GM03348 (cell line): ENCODE measurements around the gene LRRTM4.

ENCODE experiments used
- DNase-seq: peaks from one replicate; pipeline ENCODE4 v3.0.0; 2012; ENCODE audit warnings: low spot score

The LRRTM4 gene

GRCh38 chr2:77521931-77522470, at the start of gene LRRTM4:
Gene LRRTM4, minus strand, starts transcription at chr2:77522376.
- DNase-seq = no peak

GRCh38 chr2:77571545-77571944, 49.4 kb upstream of the LRRTM4 start:
- no peak for DNase-seq

DNA sequence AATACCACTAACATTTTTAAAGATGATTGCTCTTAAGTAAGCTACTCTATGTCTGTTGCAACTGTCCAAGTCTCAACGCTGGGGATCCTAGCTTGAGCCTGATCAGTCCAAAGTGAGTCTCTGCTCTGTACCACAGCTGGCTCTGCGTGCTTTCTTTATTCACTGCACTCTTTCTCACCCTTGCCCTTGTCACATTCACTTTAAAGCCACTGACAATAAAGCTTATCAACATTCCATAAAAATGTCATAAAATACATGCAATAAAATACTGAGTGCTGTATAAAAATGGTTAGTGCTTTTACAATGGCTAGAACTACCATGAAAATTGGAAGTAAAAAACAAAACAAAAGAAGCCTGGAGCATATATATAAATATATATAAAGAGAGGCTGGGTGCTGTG, 45.5 kb upstream of the LRRTM4 start:
- no peak for DNase-seq

- DNase-seq = no peak
These were observed 44.4 kb upstream of the LRRTM4 start for GRCh38 chr2:77566582-77566981.

DNA sequence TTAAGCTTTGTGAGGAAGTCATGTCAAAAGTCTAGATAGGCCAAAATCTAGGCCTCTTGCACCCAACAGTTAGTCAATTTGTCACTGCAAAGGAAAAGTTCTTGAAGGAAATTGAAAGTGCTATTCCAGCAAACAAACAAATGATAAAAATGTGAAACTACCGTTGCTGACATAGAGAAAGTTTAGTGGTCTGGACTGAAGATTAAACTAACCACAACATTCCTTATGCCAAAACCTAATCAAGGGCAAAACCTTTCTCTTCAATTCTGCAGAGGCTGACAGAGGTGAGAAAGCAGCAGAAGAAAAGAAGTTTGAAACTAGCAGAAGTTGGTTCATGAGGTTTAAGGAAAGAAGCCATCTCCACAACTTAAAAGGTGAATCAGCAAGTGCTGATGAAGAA, 44.0 kb upstream of the LRRTM4 start:
- DNase-seq = no peak

GRCh38 chr2:77552956-77553355, 30.8 kb upstream of the LRRTM4 start:
- no peak for DNase-seq

DNA sequence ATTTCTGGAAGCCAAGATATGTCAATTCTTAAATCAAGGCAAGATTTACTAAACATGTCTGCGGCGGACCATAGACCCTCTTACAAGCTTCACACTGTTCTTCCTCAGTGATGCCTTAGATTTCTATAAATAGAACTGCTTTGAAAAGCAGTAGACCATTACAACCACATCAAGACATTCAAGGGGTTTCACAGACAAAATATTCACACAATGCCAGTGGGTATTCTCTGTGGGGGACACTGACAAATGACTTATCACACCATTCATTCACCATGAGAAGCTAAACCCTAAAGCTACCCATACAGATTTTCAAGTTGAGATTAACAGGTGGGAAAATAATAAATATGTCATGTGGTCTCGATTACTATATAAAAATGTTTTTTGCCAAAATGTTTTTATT, 15.9 kb upstream of the LRRTM4 start:
- no peak for DNase-seq

DNA sequence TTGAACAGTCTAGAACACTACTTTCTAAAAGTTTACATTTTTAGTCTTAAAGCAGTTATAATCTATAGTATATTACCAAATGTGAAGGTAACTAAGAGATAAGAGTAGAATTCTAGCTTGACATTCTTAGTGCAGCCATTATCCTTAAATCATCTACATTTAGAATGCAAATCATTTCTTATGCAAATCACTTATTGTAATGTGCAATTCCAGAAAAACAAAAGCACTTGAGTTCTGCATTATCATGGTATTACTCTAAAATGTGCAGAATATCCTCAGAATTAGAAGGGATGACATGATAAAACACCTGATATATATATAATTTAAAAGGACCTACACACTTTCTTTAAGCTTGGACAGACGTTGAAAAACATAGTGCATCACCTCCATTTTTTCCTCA, 712 bp upstream of the LRRTM4 start:
- no peak for DNase-seq

- DNase-seq = no peak
These were observed 656 bp downstream of the LRRTM4 start for GRCh38 chr2:77521548-77521891.

DNA sequence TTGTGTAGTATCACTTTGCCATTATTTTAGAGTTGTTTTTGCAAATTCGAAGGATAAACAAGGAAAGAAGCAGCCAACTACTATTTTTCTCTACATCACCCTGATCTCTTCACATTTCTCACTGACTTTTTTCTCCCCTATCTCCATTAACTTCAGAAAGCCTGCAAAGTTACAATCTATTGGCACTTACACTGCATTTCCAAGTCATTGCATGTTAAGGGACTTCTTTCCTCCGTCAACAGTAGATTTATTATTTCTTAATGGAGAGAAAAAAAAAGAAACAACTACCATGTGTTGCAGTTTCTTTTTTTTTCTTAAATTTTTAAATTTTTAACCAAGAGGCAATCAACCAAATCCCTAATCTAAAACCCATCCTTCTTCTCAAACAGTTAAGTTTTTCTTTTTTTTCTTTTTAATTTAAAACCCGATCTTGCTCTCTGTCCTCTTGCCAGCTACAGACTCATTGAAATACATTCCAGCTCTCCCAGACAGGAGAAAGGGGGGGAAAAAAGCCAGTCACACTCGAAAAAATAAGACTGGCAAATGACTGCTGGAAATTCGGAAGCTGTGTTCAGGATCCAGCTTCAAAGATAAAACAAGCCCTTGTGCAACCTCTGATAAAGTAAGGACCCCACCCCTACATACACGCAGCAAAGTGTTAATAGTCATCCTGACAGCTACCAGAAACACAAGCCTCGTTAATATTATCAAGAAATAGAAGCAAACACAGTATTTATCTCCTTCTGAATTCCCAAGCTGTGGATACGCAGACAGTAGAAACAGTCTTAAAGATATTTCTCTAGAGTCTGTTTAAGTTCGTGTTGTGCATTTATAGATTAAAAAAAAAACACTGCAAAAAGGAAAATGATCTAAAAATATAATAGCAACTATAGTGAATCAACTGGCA, 1.3 kb downstream of the LRRTM4 start:
- DNase-seq = no peak

- DNase-seq = no peak
These were observed 2.2 kb downstream of the LRRTM4 start for GRCh38 chr2:77519888-77520506.

DNA sequence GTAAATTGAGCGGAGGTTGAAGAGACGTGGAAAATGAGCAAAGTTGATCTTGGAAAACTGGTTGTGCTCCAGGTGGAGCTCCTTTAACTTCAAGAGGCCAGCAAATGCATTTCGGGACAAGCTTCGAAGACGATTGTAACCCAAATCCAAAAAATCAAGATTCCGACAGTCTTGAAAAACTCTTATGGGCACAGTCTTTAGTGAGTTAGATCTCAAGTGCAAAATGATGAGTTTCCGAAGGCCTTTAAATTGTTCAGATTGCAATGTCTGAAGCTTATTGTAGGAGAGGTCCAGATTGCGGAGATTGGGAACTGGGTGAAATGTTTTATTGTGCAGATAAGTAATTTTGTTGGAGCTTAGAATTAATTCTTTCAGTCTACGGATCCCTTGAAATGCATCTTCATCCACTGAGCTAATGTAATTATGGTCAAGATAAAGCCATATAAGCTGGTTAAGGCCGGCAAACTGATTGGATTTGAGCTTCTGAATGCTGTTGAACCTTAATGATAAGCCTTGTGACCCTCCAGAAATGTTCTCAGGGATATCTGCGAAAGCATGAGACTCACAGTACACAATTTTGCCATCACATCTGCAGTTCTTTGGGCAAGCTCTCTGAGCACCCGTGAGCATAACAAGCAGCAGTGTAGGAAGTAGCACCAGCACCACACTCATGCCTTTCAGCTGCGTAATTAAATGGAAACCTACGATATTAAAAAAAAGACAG, 2.9 kb downstream of the LRRTM4 start:
- DNase-seq = no peak

DNA sequence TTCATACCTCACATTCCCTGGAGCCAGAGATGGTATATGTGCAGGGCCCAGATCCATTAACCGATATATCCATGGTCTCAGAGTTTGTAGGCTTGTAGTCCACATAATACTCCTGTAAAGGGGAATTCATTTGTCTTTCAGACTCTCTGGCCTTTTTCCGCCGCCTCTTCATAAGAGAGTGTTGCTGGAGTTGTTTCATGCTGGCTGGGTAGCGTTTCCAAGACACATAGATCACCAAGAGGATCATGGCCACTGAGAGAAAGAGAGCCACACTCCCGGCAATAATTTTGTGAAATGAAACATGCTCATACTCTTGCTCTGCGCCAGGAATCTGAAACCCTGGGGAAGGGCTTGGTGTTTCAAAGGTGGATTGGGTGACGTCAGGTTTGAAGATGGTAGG, 3.9 kb downstream of the LRRTM4 start:
- no peak for DNase-seq

DNA sequence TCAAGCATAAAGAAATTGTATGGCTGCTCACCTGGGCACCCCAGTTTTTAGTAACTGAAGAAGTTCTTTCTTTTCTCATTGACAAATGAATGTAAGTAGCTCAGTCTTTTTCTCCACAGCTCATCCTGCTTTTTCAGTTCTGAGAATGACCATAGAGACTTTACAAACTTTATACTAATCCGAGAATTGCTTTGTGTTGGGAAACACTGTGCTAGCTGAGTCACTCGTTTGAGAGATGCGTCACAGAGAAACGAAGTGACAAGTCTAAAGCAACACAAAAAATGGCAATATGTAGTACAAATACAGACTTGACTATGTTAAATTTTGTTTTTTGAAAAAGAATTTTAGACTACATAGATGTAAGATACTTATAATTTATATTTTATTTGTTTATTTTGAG, 9.0 kb downstream of the LRRTM4 start:
- DNase-seq = no peak

DNA sequence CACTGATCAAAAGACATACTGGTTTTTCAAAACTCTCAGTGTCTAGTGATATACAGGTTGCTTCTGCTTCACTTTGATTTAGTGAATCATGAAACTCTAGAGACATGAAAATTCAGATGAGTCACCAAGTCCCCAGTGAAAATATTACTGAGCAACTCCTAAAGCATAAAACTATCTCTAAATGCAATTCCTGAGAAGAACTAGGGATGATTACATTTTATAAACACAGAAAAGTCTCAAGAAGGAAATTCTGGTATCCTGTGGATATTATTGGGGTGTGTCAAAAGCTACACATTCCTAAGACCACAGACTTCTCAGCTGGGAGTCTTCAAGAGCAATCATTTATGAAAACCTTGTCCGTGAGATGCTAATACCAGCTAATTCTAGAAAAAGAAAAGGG, 9.7 kb downstream of the LRRTM4 start:
- no peak for DNase-seq

- no peak for DNase-seq
These were observed 13.7 kb downstream of the LRRTM4 start for GRCh38 chr2:77508511-77508910.

DNA sequence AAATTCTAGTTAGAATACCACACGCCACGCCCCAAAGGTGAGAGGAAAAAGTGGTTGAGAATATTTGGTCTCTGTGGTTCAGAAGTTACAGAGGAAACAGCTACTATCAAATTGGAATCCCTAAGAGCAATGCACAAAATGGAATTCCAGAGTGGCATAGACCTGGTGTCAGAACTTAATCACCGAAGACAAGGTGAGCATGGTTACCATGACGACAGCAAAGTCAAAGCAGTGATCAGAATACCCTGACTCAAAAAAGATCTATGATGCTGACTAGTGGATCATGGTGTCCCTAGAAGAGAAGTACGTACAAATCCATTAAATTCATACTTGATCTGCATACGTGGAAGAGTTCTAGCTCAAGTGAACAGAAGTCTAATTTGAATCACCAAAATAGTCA, 14.5 kb downstream of the LRRTM4 start:
- DNase-seq = no peak

DNA sequence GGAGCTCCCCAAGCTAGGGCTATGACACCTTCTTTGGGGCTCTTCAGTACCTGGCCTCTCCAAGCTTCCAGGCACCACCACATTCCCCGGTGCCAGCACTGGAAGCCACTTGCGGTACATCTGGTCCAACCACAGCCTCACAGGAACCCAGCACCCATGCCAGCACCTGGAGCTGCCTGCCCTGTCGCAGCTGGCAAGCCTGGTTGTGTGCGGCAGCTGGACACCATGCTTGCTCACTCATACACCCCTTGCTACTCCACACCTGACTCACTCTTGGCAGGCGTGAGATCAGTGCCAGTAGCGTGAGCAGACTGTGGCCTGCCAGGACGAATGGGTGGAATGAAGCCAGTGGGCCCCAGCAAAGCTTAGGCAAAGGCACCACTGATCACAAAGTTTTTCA, 34.0 kb downstream of the LRRTM4 start:
- DNase-seq = no peak

- DNase-seq = no peak
These were observed 34.9 kb downstream of the LRRTM4 start for GRCh38 chr2:77487074-77487803.

DNA sequence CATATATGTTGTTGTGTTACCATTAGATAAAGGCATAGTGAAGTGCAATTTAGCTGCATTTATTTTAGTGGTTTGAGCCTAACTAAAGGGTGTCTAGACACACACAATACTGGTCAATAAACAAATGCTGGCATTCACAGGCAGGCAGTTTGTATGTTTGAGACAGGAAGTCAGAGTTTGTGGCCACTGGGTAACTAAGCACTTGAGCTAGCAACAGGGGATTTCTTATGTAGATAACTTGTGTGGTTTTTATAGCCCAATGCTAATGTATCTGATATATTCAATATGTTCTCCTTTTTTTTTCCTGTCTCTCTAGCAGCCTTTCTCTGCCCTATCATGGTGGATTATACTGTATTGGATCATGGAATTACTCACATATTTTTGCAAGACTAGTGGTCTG, 38.1 kb downstream of the LRRTM4 start:
- no peak for DNase-seq

GRCh38 chr2:77479895-77480294, 42.3 kb downstream of the LRRTM4 start:
- DNase-seq = no peak

GRCh38 chr2:77479395-77479794, 42.8 kb downstream of the LRRTM4 start:
- DNase-seq = no peak
